Mesothelial cell of epicardium (in vitro differentiated cells): ENCODE measurements around the gene APOBEC3A. TPM values are rescaled to one million over a fixed set of nuclear protein-coding genes. Genes with fewer than 3 reads are reported as not detected.
"Not testable (repeated sequence)": the region's sequence is repeated elsewhere in the genome, so short reads cannot be mapped to it uniquely, and the experiment has no call there.

Source experiments
- DNase-seq, 2 experiments: peaks; one replicate each; pipeline ENCODE4 v3.0.0; 2021; ENCODE audit warnings: low spot score in 2 of 2; ENCODE audit not compliant: unreplicated experiment in 2 of 2
- H3K27ac Mint-ChIP-seq: 2 replicates; pipeline ENCODE4 v1.8.0; 2021; ENCODE audit warnings: mixed read lengths
- H3K27me3 Mint-ChIP-seq: 2 replicates; pipeline ENCODE4 v1.8.0; 2021; ENCODE audit warnings: low read depth, mixed read lengths
- H3K36me3 Mint-ChIP-seq: 2 replicates; pipeline ENCODE4 v1.8.0; 2021; ENCODE audit warnings: mixed read lengths
- H3K4me1 Mint-ChIP-seq: 2 replicates; pipeline ENCODE4 v1.8.0; 2021; ENCODE audit warnings: mixed read lengths
- H3K4me3 Mint-ChIP-seq: 2 replicates; pipeline ENCODE4 v1.8.0; 2021; ENCODE audit warnings: mild to moderate bottlenecking, moderate library complexity, mixed read lengths
- H3K9me3 Mint-ChIP-seq: 2 replicates; pipeline ENCODE4 v1.8.0; 2021; ENCODE audit warnings: mixed read lengths
- total RNA-seq: library from RNA; stranded (reverse); gene quantifications from 3 replicates; pipeline ENCODE4 v1.2.1, GENCODE V29; 2021
- TF ChIP-seq, protein P1 (sequence below): fragments of 200-600 bp; sonication (generic); IDR thresholded peaks from one replicate; pipeline ENCODE4 v1.5.0; 2021; ENCODE audit warnings: antibody characterized with exemption; ENCODE audit not compliant: unreplicated experiment

Gene APOBEC3A
- total RNA-seq, 1 donor from 2014 or later: not detected

DNA sequence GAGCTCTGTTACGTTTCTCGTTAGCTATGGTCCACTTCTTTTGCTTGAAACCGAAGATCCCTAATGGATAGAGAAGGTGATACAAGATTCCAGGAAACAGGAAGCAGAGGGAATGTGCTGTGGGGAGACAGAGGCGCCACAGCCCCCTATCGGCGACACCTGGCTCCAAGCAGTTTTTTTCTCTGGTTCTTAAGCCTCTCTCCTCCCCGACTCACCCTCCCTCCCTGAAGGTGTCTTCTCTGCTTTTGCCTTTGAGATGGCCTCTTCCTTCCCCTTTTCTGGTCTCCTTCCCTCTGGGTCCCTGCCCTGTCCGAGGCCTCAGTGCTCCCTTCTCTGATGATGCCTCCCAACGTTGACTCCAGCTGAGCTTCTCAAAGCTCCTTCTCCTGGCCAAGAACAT, 14.2 kb upstream of the APOBEC3A start:
- DNase-seq: no peak
- H3K27me3 Mint-ChIP-seq: peaks cover 3% of the 10 kb centered on the region
- H3K4me1 Mint-ChIP-seq: peaks cover 33% of the 10 kb centered on the region
- H3K27ac Mint-ChIP-seq: no peak overlapping the region
- no peaks in the 10 kb centered on the region for H3K36me3 Mint-ChIP-seq
- TF ChIP-seq, protein P1, sequence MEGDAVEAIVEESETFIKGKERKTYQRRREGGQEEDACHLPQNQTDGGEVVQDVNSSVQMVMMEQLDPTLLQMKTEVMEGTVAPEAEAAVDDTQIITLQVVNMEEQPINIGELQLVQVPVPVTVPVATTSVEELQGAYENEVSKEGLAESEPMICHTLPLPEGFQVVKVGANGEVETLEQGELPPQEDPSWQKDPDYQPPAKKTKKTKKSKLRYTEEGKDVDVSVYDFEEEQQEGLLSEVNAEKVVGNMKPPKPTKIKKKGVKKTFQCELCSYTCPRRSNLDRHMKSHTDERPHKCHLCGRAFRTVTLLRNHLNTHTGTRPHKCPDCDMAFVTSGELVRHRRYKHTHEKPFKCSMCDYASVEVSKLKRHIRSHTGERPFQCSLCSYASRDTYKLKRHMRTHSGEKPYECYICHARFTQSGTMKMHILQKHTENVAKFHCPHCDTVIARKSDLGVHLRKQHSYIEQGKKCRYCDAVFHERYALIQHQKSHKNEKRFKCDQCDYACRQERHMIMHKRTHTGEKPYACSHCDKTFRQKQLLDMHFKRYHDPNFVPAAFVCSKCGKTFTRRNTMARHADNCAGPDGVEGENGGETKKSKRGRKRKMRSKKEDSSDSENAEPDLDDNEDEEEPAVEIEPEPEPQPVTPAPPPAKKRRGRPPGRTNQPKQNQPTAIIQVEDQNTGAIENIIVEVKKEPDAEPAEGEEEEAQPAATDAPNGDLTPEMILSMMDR: no peak
- H3K9me3 Mint-ChIP-seq: no peaks in the 10 kb centered on the region
- H3K4me3 Mint-ChIP-seq: no peak overlapping the region

DNA sequence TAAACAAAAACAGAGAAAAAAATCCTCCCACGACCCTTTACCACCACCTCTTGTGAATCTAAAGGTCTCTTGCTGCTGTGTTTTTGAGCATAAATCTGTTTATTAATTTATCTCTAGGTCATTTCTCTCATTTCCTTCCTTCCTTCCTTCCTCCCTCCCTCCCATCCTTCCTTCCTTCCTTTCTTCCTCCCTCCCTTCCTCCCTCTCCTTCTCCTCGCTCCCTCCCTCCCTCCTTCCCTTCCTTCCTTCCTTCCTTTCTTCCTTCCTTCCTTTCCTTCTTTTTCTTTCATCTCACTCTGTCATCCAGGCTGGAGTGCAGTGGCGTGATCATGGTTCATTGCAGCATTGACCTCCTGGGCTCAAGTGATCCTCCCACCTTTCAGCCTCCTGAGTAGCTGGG, 13.5 kb upstream of the APOBEC3A start:
- Mint-ChIP-seq H3K27me3 (peaks cover 3% of the 10 kb centered on the region), H3K36me3 (no peaks in the 10 kb centered on the region), H3K4me3 (no peak overlapping the region), H3K4me1 (peaks cover 31% of the 10 kb centered on the region), H3K9me3 (no peaks in the 10 kb centered on the region), H3K27ac (no peak overlapping the region)
- no peak for DNase-seq
- TF ChIP-seq, protein P1: no peak

DNA sequence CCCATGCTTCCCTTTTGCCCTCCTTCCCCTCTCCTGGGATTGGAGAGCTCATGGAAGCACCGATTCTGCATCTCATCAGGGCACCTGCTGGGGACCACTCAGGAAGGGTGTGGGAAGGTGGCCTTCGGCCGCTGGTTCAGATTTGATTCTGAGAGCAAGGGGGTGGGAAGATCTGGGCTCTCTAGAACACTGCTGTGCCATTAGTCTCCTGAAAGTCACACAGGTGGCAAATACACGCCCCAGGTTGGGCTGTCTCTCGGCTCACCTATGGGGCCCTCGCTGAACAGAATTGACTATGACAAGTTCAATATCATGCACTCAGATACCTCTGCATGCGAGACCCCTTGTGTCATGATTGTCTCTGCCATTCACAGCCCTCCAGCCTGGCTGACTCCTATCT, 12.8 kb upstream of the APOBEC3A start:
- Mint-ChIP-seq H3K9me3 (no peaks in the 10 kb centered on the region), H3K27me3 (peaks cover 3% of the 10 kb centered on the region), H3K4me1 (peaks cover 31% of the 10 kb centered on the region), H3K27ac (no peak overlapping the region), H3K36me3 (no peaks in the 10 kb centered on the region), H3K4me3 (no peak overlapping the region)
- TF ChIP-seq, protein P1: no peak
- no peak for DNase-seq

DNA sequence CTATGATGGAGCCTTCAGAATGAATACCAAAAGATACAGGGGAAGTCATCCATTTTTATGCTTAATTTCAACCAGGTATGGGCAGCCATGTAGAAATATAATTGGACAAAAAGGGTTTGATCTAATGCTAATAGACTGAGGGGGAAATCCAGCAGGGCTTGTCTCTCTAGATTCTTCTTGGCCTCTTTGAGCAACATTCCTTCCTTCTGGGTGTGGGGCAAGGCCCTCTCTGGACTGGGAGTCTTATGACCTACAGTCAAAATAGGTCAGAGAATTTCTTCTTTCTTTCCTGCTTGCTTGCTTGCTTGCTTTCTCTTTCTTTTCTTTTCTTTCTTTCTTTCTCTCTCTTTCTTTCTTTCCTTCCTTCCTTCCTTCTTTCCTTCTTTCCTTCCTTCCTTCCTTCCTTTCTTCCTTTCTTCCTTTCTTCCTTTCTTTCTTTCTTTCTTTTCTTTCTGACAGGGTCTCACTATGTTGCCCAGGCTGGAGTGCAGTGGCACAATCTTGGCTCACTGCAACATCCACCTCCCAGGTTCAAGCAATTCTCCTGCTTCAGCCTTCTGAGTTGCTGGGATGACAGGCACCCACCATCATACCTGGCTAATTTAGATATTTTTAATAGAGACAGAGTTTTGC, 11.6 kb upstream of the APOBEC3A start:
- not testable (repeated sequence) for H3K27me3 Mint-ChIP-seq

DNA sequence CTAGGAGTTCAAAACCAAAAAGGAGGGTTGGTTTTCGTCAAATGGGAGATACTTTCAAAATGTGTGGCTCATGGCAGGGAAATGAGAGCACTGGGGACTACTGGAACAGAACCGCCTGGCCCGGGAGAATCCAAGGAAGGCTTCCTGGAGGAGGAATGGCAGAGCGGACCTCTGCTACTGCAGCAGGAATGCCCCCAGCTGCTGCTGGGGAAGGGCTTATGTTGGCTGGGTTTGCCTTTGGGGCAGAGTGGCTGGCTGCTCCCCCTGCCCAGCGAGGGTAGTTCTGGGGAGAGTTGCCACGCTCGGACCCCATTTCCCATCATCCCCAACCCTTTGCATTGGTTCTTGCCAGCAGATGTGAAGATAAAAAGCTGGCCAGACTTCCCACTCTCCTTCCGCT, 10.6 kb upstream of the APOBEC3A start:
- no peak overlapping the region for H3K4me3 Mint-ChIP-seq
- H3K36me3 Mint-ChIP-seq: no peaks in the 10 kb centered on the region
- peaks cover 3% of the 10 kb centered on the region for H3K27me3 Mint-ChIP-seq
- H3K9me3 Mint-ChIP-seq: no peaks in the 10 kb centered on the region
- TF ChIP-seq, protein P1: no peak
- H3K4me1 Mint-ChIP-seq: peaks cover 24% of the 10 kb centered on the region
- peak overlapping the region; percentile 85 for H3K27ac Mint-ChIP-seq
- no peak for DNase-seq

More for the DNA sequence above, 11.6 kb upstream of the APOBEC3A start:
- not testable (repeated sequence) for H3K9me3 Mint-ChIP-seq, H3K4me3 Mint-ChIP-seq, H3K36me3 Mint-ChIP-seq, DNase-seq
- H3K4me1 Mint-ChIP-seq: peaks cover 31% of the 10 kb centered on the region
- H3K27ac Mint-ChIP-seq: peak overlapping the region; percentile 85

DNA sequence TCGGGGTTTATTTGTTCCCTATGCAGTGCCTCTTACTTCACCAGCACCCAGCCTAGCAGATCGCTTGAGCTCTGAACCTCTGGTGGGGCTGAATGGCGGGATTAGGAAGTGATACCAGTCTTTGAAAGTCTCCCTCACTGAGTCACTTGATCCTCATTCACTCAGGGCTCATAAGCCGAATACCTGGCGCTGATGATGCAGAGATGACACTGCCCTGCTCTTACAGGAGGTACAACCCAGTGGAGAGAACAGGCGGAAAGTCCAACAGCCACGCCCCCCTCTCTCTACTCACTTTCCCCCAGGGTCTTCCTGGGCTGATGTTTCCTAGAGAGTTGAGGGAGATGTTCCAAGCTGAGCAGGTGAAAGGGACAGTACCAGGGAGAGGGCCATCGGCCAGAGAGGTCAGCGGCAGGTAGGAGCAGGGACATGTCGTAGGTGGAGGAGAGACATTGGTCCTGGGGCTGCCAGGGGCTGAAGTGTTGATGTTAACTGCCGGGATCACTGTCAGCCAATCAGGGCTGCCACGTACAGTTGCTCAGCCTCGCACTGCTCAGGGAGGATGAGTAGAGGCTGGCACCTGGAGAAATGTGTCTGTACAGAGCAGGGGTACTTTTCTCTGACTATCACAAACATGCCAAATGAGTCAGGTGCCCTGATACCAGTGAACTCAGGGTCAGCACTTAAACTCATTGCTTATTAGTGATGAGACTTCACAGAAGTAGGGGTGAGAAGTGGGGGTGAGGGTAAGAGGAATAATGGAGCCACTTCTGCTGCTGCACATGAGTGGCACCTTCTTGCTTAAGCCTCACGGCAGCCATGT, 9.9 kb upstream of the APOBEC3A start:
- Mint-ChIP-seq H3K27ac (peak overlapping the region; percentile 79), H3K4me1 (peaks cover 23% of the 10 kb centered on the region), H3K9me3 (no peaks in the 10 kb centered on the region), H3K27me3 (peaks cover 5% of the 10 kb centered on the region), H3K36me3 (no peaks in the 10 kb centered on the region), H3K4me3 (no peak overlapping the region)
- TF ChIP-seq, protein P1: no peak
- DNase-seq: no peak
